ENCODE measurements around the gene PDE4A. TPM values are rescaled to one million over a fixed set of nuclear protein-coding genes. Genes with fewer than 3 reads are reported as not detected.

PDE4A gene
- total RNA-seq, 4 donors from 2014 or later, result 3.3 to 7.2 (median 5.1) TPM

- Histone ChIP-seq H3K9me3 (no peaks in the 10 kb centered on the region), H3K27me3 (peaks cover 0 to 40% of the 10 kb centered on the region in 2 donors), H3K27ac (peak within 1 kb of the TSS in 1 of 4 donors; percentile 42), H3K4me1 (peaks cover 0 to 23% (median 8%) of the 10 kb centered on the region in 4 donors), H3K36me3 (no peaks in the 10 kb centered on the region), H3K4me3 (peak within 1 kb of the TSS in 3 of 4 donors; percentile 25 to 34 (median 31))
- TF ChIP-seq CTCF (IDR thresholded peaks at IDR 0.05), result no peak
- TF ChIP-seq POLR2A (IDR thresholded peaks at IDR 0.05), result no peak
- no peak for DNase-seq
Measured at GRCh38 chr19:10517361-10517759, 97.0 kb downstream of the PDE4A start, which contains the start of gene S1PR5. Gene S1PR5 (minus strand): TSS chr19:10517447. CDS start chr19:10515011, 2,436 bp downstream.

- TF ChIP-seq POLR2A (IDR thresholded peaks at IDR 0.05) (no peak), CTCF (IDR thresholded peaks at IDR 0.05) (no peak)
- H3K36me3 ChIP-seq, result no peaks in the 10 kb centered on the region
- H3K27ac ChIP-seq, result peak overlapping the region in 1 of 4 donors; percentile 42
- no peak for DNase-seq
- H3K4me3 ChIP-seq, result peak overlapping the region in 3 of 4 donors; percentile 10 to 34 (median 31)
- H3K27me3 ChIP-seq, result peaks cover 0 to 40% of the 10 kb centered on the region in 2 donors
- peaks cover 0 to 23% (median 8%) of the 10 kb centered on the region in 4 donors for H3K4me1 ChIP-seq
- no peaks in the 10 kb centered on the region for H3K9me3 ChIP-seq
Measured at GRCh38 chr19:10517760-10518443, 97.6 kb downstream of the PDE4A start.

GRCh38 chr19:10518444-10519361 lies 98.4 kb downstream of the PDE4A start:
- Histone ChIP-seq H3K27ac (no peak overlapping the region), H3K4me3 (no peak overlapping the region), H3K9me3 (no peaks in the 10 kb centered on the region), H3K36me3 (no peaks in the 10 kb centered on the region), H3K4me1 (peaks cover 0 to 23% (median 8%) of the 10 kb centered on the region in 4 donors), H3K27me3 (peaks cover 0 to 33% of the 10 kb centered on the region in 2 donors)
- TF ChIP-seq POLR2A (IDR thresholded peaks at IDR 0.05), result no peak
- no peak for DNase-seq

Other genes starting within 250 kb of the PDE4A start
- gene DNMT1, start 225.6 kb upstream of the PDE4A start, total RNA-seq, result 100 to 1,000 TPM in 1 of 4 donors, 10 to 100 TPM in 3; 22.1 to 195 (median 41.5) TPM
- 1 to 10 TPM; 2.8 to 4.8 (median 3.1) TPM for gene S1PR2, start 189.2 kb upstream of the PDE4A start, total RNA-seq
- 10 to 100 TPM; 43.8 to 49.6 (median 45.3) TPM for gene MRPL4, start 168.3 kb upstream of the PDE4A start, total RNA-seq
- gene ICAM1, start 149.4 kb upstream of the PDE4A start, total RNA-seq, result 10 to 100 TPM in 2 of 4 donors, 1 to 10 TPM in 2; 2.6 to 62.7 (median 12.7) TPM
- gene ICAM4, start 133.6 kb upstream of the PDE4A start, total RNA-seq, result not detected
- gene ICAM5, start 130.6 kb upstream of the PDE4A start, total RNA-seq, result under 1 TPM in 1 of 4 donors, not detected in 3; 0.27 TPM
- gene ZGLP1, start 110.7 kb upstream of the PDE4A start, total RNA-seq, result 10 to 100 TPM in 1 of 4 donors, 1 to 10 TPM in 1, not detected in 2; 2.1 to 10.7 TPM
- gene FDX2, start 104.5 kb upstream of the PDE4A start, total RNA-seq, result 10 to 100 TPM in 3 of 4 donors, 1 to 10 TPM in 1; 8.3 to 22.2 (median 12.5) TPM
- gene RAVER1, start 87.0 kb upstream of the PDE4A start, total RNA-seq, result 10 to 100 TPM; 42.1 to 66.5 (median 55.8) TPM
- 10 to 100 TPM in 3 of 4 donors, 1 to 10 TPM in 1; 5.5 to 20.6 (median 10.8) TPM for gene ICAM3, start 80.9 kb upstream of the PDE4A start, total RNA-seq
- 100 to 1,000 TPM; 138 to 531 (median 246) TPM for gene TYK2, start 40.0 kb upstream of the PDE4A start, total RNA-seq
- gene CDC37, start 17.0 kb upstream of the PDE4A start, total RNA-seq, result 100 to 1,000 TPM; 118 to 443 (median 159) TPM
- 10 to 100 TPM; 44.2 to 53.6 (median 46.9) TPM for gene KEAP1, start 82.8 kb downstream of the PDE4A start, total RNA-seq
- gene S1PR5, start 96.9 kb downstream of the PDE4A start, total RNA-seq, result not detected
- 100 to 1,000 TPM in 3 of 4 donors, 10 to 100 TPM in 1; 36.3 to 169 (median 150) TPM for gene ATG4D, start 123.4 kb downstream of the PDE4A start, total RNA-seq
- 10 to 100 TPM; 16.3 to 97.4 (median 20.0) TPM for gene KRI1, start 145.5 kb downstream of the PDE4A start, total RNA-seq
- 1 to 10 TPM; 3.3 to 7.7 (median 6.4) TPM for gene CDKN2D, start 148.4 kb downstream of the PDE4A start, total RNA-seq
- gene AP1M2, start 166.8 kb downstream of the PDE4A start, total RNA-seq, result 100 to 1,000 TPM in 1 of 4 donors, 10 to 100 TPM in 3; 60.2 to 102 (median 82.5) TPM
- gene SLC44A2, start 205.0 kb downstream of the PDE4A start, total RNA-seq, result 10 to 100 TPM; 24.2 to 81.7 (median 57.6) TPM
- gene ILF3, start 233.8 kb downstream of the PDE4A start, total RNA-seq, result 100 to 1,000 TPM in 3 of 4 donors, 10 to 100 TPM in 1; 73.4 to 227 (median 139) TPM